Activated T-cell treated with anti-CD3 and anti-CD28 coated beads, Interleukin-2, amount 50 U/mL, for 4 hours (primary cell): ENCODE data around the gene IFNG-AS1. TPM values are rescaled to one million over a fixed set of nuclear protein-coding genes. Genes with fewer than 3 reads are reported as not detected.

Experiments
- ATAC-seq, 2 donors: fragments of 200-7000 bp; cut with Tn5 transposase; one replicate each; pipeline ENCODE4 v1.10.0; 2021
- DNase-seq: peaks from one replicate; pipeline ENCODE4 v3.0.0-alpha.2; 2020
- H3K27me3 Mint-ChIP-seq: one replicate; pipeline ENCODE4 v1.8.0; 2021; ENCODE audit warnings: low read depth, mixed read lengths
- H3K36me3 Mint-ChIP-seq: one replicate; pipeline ENCODE4 v1.8.0; 2022; ENCODE audit warnings: mixed read lengths; ENCODE audit not compliant: insufficient read depth
- H3K4me1 Mint-ChIP-seq: one replicate; pipeline ENCODE4 v1.8.0; 2021; ENCODE audit warnings: low read depth, mixed read lengths
- H3K4me3 Mint-ChIP-seq: one replicate; pipeline ENCODE4 v1.8.0; 2021; ENCODE audit warnings: mild to moderate bottlenecking, moderate library complexity, mixed read lengths
- H3K9me3 Mint-ChIP-seq: one replicate; pipeline ENCODE4 v1.8.0; 2021; ENCODE audit warnings: mixed read lengths
- total RNA-seq, 3 donors: library from RNA; stranded (reverse); gene quantifications; one replicate each; pipeline ENCODE4 v1.2.1, GENCODE V29; 2021

Gene IFNG-AS1
- total RNA-seq, 3 donors from 2014 or later: 0.95 TPM; not detected in 2

- ATAC-seq (no peak), DNase-seq (no peak)
- Mint-ChIP-seq H3K4me1 (peaks cover 3% of the 10 kb centered on the region), H3K4me3 (no peak overlapping the region), H3K27me3 (peaks cover 15% of the 10 kb centered on the region), H3K9me3 (no peaks in the 10 kb centered on the region), H3K36me3 (no peaks in the 10 kb centered on the region)
Observed at GRCh38 chr12:67977668-67978067, 11.6 kb upstream of the IFNG-AS1 start.

GRCh38 chr12:67980391-67980790, 8.9 kb upstream of the IFNG-AS1 start:
- no peaks in the 10 kb centered on the region for H3K9me3 Mint-ChIP-seq
- ATAC-seq: no peak
- peaks cover 11% of the 10 kb centered on the region for H3K27me3 Mint-ChIP-seq
- peaks cover 3% of the 10 kb centered on the region for H3K4me1 Mint-ChIP-seq
- no peaks in the 10 kb centered on the region for H3K36me3 Mint-ChIP-seq
- no peak overlapping the region for H3K4me3 Mint-ChIP-seq
- no peak for DNase-seq

- no peak overlapping the region for H3K4me3 Mint-ChIP-seq
- ATAC-seq (peak in 1 of 2 donors; percentile 14), DNase-seq (no peak)
- no peaks in the 10 kb centered on the region for H3K9me3 Mint-ChIP-seq
- peaks cover 11% of the 10 kb centered on the region for H3K27me3 Mint-ChIP-seq
- H3K36me3 Mint-ChIP-seq: no peaks in the 10 kb centered on the region
- H3K4me1 Mint-ChIP-seq: peaks cover 3% of the 10 kb centered on the region
Observed at GRCh38 chr12:67981287-67982162, 7.7 kb upstream of the IFNG-AS1 start.

- Mint-ChIP-seq H3K27me3 (peaks cover 9% of the 10 kb centered on the region), H3K4me1 (peaks cover 3% of the 10 kb centered on the region), H3K4me3 (no peak overlapping the region), H3K9me3 (peaks cover under 1% of the 10 kb centered on the region), H3K36me3 (no peaks in the 10 kb centered on the region)
- no peak for DNase-seq
- no peak for ATAC-seq
Observed at GRCh38 chr12:67982164-67982563, 7.1 kb upstream of the IFNG-AS1 start.

GRCh38 chr12:67986632-67987031, 2.6 kb upstream of the IFNG-AS1 start:
- peaks cover 32% of the 10 kb centered on the region for H3K4me1 Mint-ChIP-seq
- H3K27me3 Mint-ChIP-seq: no peaks in the 10 kb centered on the region
- DNase-seq: no peak
- ATAC-seq: no peak
- H3K9me3 Mint-ChIP-seq: peaks cover 4% of the 10 kb centered on the region
- H3K4me3 Mint-ChIP-seq: no peak overlapping the region
- no peaks in the 10 kb centered on the region for H3K36me3 Mint-ChIP-seq

- no peak overlapping the region for H3K4me3 Mint-ChIP-seq
Observed at GRCh38 chr12:67988601-67989021, 636 bp upstream of the IFNG-AS1 start.

GRCh38 chr12:67991158-67991557, 1.9 kb downstream of the IFNG-AS1 start:
- no peaks in the 10 kb centered on the region for H3K36me3 Mint-ChIP-seq
- no peaks in the 10 kb centered on the region for H3K27me3 Mint-ChIP-seq
- peaks cover 40% of the 10 kb centered on the region for H3K4me1 Mint-ChIP-seq
- DNase-seq (peak; percentile 22), ATAC-seq (peak; percentile 87 to 90)
- H3K4me3 Mint-ChIP-seq: peak overlapping the region; percentile 63
- peaks cover 4% of the 10 kb centered on the region for H3K9me3 Mint-ChIP-seq

More at GRCh38 chr12:67988601-67989021, 636 bp upstream of the IFNG-AS1 start:
- no peaks in the 10 kb centered on the region for H3K27me3 Mint-ChIP-seq
- no peak for DNase-seq
- peaks cover 38% of the 10 kb centered on the region for H3K4me1 Mint-ChIP-seq
- ATAC-seq: peak; percentile 65 to 70
- no peaks in the 10 kb centered on the region for H3K36me3 Mint-ChIP-seq
- H3K9me3 Mint-ChIP-seq: peaks cover 4% of the 10 kb centered on the region

GRCh38 chr12:67993143-67993542, 3.9 kb downstream of the IFNG-AS1 start:
- H3K4me1 Mint-ChIP-seq: peaks cover 38% of the 10 kb centered on the region
- H3K4me3 Mint-ChIP-seq: no peak overlapping the region
- H3K27me3 Mint-ChIP-seq: no peaks in the 10 kb centered on the region
- ATAC-seq: no peak
- H3K9me3 Mint-ChIP-seq: no peaks in the 10 kb centered on the region
- H3K36me3 Mint-ChIP-seq: no peaks in the 10 kb centered on the region
- no peak for DNase-seq

- Mint-ChIP-seq H3K27me3 (no peaks in the 10 kb centered on the region), H3K4me1 (peaks cover 33% of the 10 kb centered on the region), H3K36me3 (no peaks in the 10 kb centered on the region), H3K9me3 (no peaks in the 10 kb centered on the region), H3K4me3 (no peak overlapping the region)
- no peak for ATAC-seq
- DNase-seq: no peak
Observed at GRCh38 chr12:67994046-67994445, 4.8 kb downstream of the IFNG-AS1 start.

- ATAC-seq: peak; percentile 23 to 81
Observed at GRCh38 chr12:67996347-67996746, 7.1 kb downstream of the IFNG-AS1 start.

GRCh38 chr12:67998379-67998778, 9.1 kb downstream of the IFNG-AS1 start:
- H3K27me3 Mint-ChIP-seq: no peaks in the 10 kb centered on the region
- no peaks in the 10 kb centered on the region for H3K9me3 Mint-ChIP-seq
- DNase-seq (no peak), ATAC-seq (no peak)
- H3K4me3 Mint-ChIP-seq: no peak overlapping the region
- peaks cover 10% of the 10 kb centered on the region for H3K4me1 Mint-ChIP-seq
- no peaks in the 10 kb centered on the region for H3K36me3 Mint-ChIP-seq

More at GRCh38 chr12:67996347-67996746, 7.1 kb downstream of the IFNG-AS1 start:
- H3K9me3 Mint-ChIP-seq: no peaks in the 10 kb centered on the region
- no peak for DNase-seq
- H3K4me1 Mint-ChIP-seq: peaks cover 18% of the 10 kb centered on the region
- no peaks in the 10 kb centered on the region for H3K27me3 Mint-ChIP-seq
- H3K36me3 Mint-ChIP-seq: no peaks in the 10 kb centered on the region
- H3K4me3 Mint-ChIP-seq: no peak overlapping the region

- ATAC-seq (no peak), DNase-seq (no peak)
- no peaks in the 10 kb centered on the region for H3K9me3 Mint-ChIP-seq
- H3K36me3 Mint-ChIP-seq: no peaks in the 10 kb centered on the region
- peaks cover 10% of the 10 kb centered on the region for H3K4me1 Mint-ChIP-seq
- H3K4me3 Mint-ChIP-seq: no peak overlapping the region
- peaks cover under 1% of the 10 kb centered on the region for H3K27me3 Mint-ChIP-seq
Observed at GRCh38 chr12:67999244-67999643, 10.0 kb downstream of the IFNG-AS1 start.

GRCh38 chr12:68001486-68002466, 12.5 kb downstream of the IFNG-AS1 start:
- ATAC-seq (no peak), DNase-seq (no peak)
- H3K4me3 Mint-ChIP-seq: no peak overlapping the region
- H3K4me1 Mint-ChIP-seq: peaks cover 7% of the 10 kb centered on the region
- H3K9me3 Mint-ChIP-seq: no peaks in the 10 kb centered on the region
- H3K27me3 Mint-ChIP-seq: peaks cover 3% of the 10 kb centered on the region
- no peaks in the 10 kb centered on the region for H3K36me3 Mint-ChIP-seq

- Mint-ChIP-seq H3K9me3 (no peaks in the 10 kb centered on the region), H3K4me3 (no peak overlapping the region), H3K36me3 (no peaks in the 10 kb centered on the region), H3K27me3 (peaks cover 3% of the 10 kb centered on the region), H3K4me1 (peaks cover 2% of the 10 kb centered on the region)
- no peak for DNase-seq
- no peak for ATAC-seq
Observed at GRCh38 chr12:68003777-68004176, 14.5 kb downstream of the IFNG-AS1 start.
